Tongue (tissue), 2 donors: ENCODE data around the gene KLK12. TPM values are rescaled to one million over a fixed set of nuclear protein-coding genes. Genes with fewer than 3 reads are reported as not detected.
"Not testable (repeated sequence)": the region's sequence is repeated elsewhere in the genome, so short reads cannot be mapped to it uniquely, and the experiment has no call there.

ENCODE experiments used
- DNase-seq: peaks from one replicate; pipeline ENCODE4 v3.0.0-alpha.2; 2015
- total RNA-seq: library from RNA; depleted of rRNA; stranded (reverse); fragments of >200 nt; gene quantifications from one replicate; pipeline ENCODE4 v1.2.3, GENCODE V29; 2014

KLK12 gene
- total RNA-seq, 1 donor from 2014 or later: 7.2 TPM

- no peak for DNase-seq
Observed at GRCh38 chr19:51015691-51016267, 19.0 kb downstream of the KLK12 start.

- DNase-seq: no peak
Observed at GRCh38 chr19:51014242-51014641, 20.6 kb downstream of the KLK12 start.

GRCh38 chr19:51012661-51013190 lies 22.1 kb downstream of the KLK12 start:
- DNase-seq: no peak

GRCh38 chr19:51010066-51010795 lies 24.6 kb downstream of the KLK12 start:
- no peak for DNase-seq

GRCh38 chr19:51009061-51009891 lies 25.5 kb downstream of the KLK12 start:
- no peak for DNase-seq

- DNase-seq: no peak
Observed at GRCh38 chr19:51007488-51007887, 27.3 kb downstream of the KLK12 start.

- DNase-seq: no peak
Observed at GRCh38 chr19:51006406-51006805, 28.4 kb downstream of the KLK12 start.

- no peak for DNase-seq
Observed at GRCh38 chr19:51005248-51005647, 29.6 kb downstream of the KLK12 start.

GRCh38 chr19:51003316-51003715 lies 31.5 kb downstream of the KLK12 start:
- no peak for DNase-seq

GRCh38 chr19:51002542-51003311 lies 32.1 kb downstream of the KLK12 start:
- peak; percentile 17 for DNase-seq

GRCh38 chr19:51002089-51002532 lies 32.7 kb downstream of the KLK12 start:
- no peak for DNase-seq

- DNase-seq: peak; percentile 12
Observed at GRCh38 chr19:51001515-51001914, 33.3 kb downstream of the KLK12 start, which contains the start of gene KLK8. KLK8 (minus strand) TSS chr19:51001604; CDS start chr19:51001167, 437 bp downstream.

- DNase-seq: no peak
Observed at GRCh38 chr19:51000981-51001380, 33.8 kb downstream of the KLK12 start.

GRCh38 chr19:51000426-51000825 lies 34.4 kb downstream of the KLK12 start:
- DNase-seq: no peak

- DNase-seq: no peak
Observed at GRCh38 chr19:50998686-50999085, 36.1 kb downstream of the KLK12 start.

- DNase-seq: no peak
Observed at GRCh38 chr19:50998061-50998460, 36.7 kb downstream of the KLK12 start.

- no peak for DNase-seq
Observed at GRCh38 chr19:50994129-50994528, 40.7 kb downstream of the KLK12 start.

GRCh38 chr19:50992666-50993035 lies 42.2 kb downstream of the KLK12 start:
- DNase-seq: no peak

- DNase-seq: not testable (repeated sequence)
Observed at GRCh38 chr19:50984416-50984815, 50.4 kb downstream of the KLK12 start.

- no peak for DNase-seq
Observed at GRCh38 chr19:50983625-50984292, 51.0 kb downstream of the KLK12 start, which contains the start of gene KLK7. KLK7 (minus strand) TSS chr19:50983917; CDS start chr19:50982399, 1,518 bp downstream.

GRCh38 chr19:50982186-50982585 lies 52.6 kb downstream of the KLK12 start:
- no peak for DNase-seq
